Umbilical cord (tissue), 2 donors: ENCODE results near the gene IFNAR1. TPM values are rescaled to one million over a fixed set of nuclear protein-coding genes. Genes with fewer than 3 reads are reported as not detected.

Experiments used
- DNase-seq: peaks from one replicate; pipeline ENCODE4 v3.0.0-alpha.2; 2015; ENCODE audit warnings: low spot score
- total RNA-seq: library from RNA; depleted of rRNA; stranded (reverse); fragments of >200 nt; gene quantifications from one replicate; pipeline ENCODE4 v1.2.3, GENCODE V29; 2014; ENCODE audit warnings: low replicate concordance; ENCODE audit not compliant: insufficient read depth

The IFNAR1 gene
- 33.5 TPM for total RNA-seq

DNA sequence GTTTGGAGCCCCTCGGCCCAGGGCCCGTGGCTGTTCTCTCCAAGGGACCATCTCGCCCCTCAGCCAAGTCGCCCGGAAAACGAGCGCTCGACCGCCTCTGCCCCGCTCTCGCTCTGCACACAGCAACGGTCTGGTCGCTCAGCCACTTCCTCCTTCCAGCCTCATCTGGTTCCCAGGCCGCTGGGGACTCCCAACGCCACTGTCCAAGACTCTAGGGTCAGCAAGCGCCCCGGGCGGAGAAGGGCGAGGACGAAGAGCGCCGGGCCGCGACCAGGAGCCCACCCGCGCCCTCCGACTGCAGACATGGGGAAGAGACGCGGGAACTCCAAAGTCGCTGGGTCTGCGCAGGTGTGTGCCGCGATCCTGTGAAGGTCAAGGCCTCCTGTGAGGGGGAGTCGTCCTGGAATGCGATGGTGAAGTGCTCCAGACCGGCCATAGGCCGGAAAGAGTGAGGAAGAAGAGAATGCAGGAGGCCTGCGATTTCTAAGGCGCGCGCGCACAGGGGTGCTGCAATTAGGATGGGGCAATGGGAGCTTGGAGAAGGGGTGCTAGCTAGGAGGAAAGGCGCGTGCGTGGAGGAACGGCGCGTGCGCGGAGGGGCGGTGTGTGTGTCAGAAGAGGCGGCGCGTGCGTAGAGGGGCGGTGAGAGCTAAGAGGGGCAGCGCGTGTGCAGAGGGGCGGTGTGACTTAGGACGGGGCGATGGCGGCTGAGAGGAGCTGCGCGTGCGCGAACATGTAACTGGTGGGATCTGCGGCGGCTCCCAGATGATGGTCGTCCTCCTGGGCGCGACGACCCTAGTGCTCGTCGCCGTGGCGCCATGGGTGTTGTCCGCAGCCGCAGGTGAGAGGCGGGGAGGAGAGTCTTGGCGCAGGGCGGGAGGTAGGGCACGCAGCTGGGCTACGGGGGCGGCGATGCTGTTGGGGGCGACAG, at the start of gene IFNAR1:
Gene IFNAR1 (plus strand): TSS at position 680 of the 931 bp plus-strand sequence. CDS start 86 bp downstream, at position 766.
- DNase-seq: peak; percentile 99

GRCh38 chr21:33278721-33279120, 46.0 kb upstream of the IFNAR1 start:
- no peak for DNase-seq

- no peak for DNase-seq
These were observed 45.4 kb upstream of the IFNAR1 start for GRCh38 chr21:33279330-33279820.

- no peak for DNase-seq
These were observed 43.6 kb upstream of the IFNAR1 start for GRCh38 chr21:33281096-33281652.

DNA sequence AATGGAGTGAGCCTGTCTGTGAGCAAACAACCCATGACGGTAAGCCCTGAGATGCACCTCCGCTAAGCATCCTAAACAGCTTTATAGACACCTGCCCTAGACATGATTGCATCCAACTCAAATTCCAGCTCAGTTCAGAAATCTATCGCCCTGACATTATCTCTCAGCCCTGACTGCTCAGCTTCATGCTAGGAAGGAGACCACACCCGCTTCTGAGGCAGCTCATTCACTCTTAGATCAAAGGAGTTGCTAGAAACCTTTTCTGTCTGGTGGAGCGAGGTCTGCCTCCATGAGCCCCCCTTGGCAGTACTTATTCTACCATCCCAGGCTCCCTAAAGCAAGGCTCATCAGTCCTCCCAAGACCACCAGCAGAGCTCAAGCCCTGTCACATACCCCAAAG, 41.6 kb upstream of the IFNAR1 start:
- no peak for DNase-seq

GRCh38 chr21:33286076-33286475, 38.7 kb upstream of the IFNAR1 start:
- DNase-seq: no peak

- DNase-seq: peak; percentile 63
These were observed 37.9 kb upstream of the IFNAR1 start for GRCh38 chr21:33286600-33287456.

GRCh38 chr21:33289199-33289819, 35.5 kb upstream of the IFNAR1 start:
- no peak for DNase-seq

DNA sequence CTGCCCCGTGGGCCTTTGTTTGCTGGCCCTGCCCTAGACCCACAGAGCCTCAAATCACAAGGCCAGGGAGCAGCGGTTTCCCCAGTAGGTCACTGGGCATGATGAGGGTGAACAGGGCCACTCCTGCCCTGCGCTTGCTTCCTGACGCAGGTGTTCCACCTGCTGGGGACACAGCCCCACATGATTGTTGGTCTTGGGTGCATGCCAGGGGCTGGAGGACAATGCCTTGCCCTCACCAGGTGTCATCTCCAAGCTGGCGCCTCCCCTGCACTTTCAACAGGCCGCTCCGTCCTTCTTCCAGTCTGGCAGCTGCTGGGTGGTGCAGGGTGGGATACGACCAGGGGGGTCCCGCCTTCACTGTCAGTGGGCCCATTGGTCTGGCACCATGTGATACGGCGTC, 34.3 kb upstream of the IFNAR1 start:
- DNase-seq: no peak

DNA sequence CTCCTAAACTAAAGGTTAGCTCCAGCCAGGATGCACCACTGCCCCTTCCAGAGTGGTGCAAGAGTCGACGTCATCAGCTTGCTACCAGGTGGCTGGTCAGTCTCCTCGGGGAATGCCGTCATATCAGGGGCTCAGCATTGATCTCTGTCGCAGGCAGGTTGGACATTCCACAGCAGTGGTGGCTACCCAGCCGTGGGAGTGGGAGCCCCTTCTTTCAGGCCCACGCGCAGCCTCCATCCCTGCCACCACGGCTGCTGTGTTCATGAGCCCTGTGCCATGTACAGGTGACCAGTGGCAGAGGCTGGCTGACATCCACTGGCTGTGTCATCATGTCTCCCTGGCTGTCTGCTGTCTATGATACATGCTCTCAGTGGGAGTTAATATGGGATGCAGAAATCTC, 33.1 kb upstream of the IFNAR1 start:
- DNase-seq: no peak

DNA sequence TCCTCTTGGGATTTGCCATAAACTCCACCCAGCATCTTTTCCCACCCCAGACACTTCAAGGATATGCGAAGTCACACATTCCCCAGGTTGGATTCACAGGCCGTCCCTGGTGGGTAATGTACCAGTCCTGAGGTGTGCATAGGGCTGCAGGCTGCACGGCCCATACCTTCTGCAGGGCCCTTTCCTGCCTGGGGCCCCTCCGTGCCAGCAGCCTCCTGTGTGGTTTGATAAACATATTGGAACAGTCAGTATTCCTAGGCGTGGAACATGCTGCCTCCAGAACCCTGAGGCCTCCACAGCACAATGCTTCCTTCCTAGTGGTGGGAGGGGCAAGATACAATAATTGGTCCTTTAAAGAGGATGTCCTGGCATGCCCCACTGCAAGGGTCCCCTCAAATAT, 32.0 kb upstream of the IFNAR1 start:
- DNase-seq: no peak

DNA sequence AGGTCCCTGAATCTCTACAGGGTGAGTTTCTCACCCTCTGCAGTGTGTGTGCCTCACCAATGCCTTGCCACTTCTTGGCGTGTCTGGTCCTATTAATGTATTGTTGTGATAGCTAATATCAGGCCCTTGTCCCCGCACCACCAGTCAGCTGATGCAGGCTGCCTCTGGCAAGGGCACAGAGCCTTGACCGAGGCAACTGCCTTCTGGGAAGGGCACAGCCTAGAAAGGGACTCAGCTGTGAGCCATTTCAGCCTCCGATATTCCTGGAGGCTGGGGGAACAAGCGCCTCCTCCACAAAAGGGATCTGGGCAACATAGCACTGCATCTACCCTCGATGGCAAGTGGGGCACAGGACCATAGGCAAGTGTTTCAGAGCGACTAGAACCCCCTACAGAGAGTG, 31.6 kb upstream of the IFNAR1 start:
- DNase-seq: no peak

DNA sequence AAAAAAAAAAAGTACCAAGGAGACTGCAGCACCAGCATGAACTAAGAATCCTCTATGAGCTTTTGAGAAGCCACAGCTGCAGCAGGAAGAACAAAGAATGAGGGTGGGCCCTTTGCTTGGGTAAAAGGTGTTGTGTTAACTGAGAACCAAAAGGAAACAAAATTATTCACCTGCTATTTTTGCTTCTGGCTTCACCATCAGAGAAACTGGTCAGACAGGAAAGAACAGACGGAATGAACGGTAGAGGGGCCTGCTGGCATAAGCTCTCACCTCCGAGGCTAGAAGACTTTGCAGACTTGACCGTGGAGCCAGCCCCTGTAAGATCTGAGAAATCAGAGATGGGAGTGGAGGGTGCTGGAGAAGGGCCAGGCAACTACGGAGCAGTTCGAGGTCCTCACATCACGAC, 31.0 kb upstream of the IFNAR1 start:
- no peak for DNase-seq

- no peak for DNase-seq
These were observed 28.6 kb upstream of the IFNAR1 start for GRCh38 chr21:33296156-33296555.

- DNase-seq: peak; percentile 40
These were observed 25.5 kb upstream of the IFNAR1 start for GRCh38 chr21:33299181-33299752.

- DNase-seq: peak; percentile 48
These were observed 23.8 kb upstream of the IFNAR1 start for GRCh38 chr21:33300701-33301631.

GRCh38 chr21:33301632-33302002, 23.2 kb upstream of the IFNAR1 start:
- DNase-seq: no peak

GRCh38 chr21:33302055-33302454, 22.7 kb upstream of the IFNAR1 start:
- no peak for DNase-seq

- no peak for DNase-seq
These were observed 22.0 kb upstream of the IFNAR1 start for GRCh38 chr21:33302796-33303195.

GRCh38 chr21:33305344-33305671, 19.5 kb upstream of the IFNAR1 start:
- no peak for DNase-seq
